MCF 10A (cell line): ENCODE results near the gene CYP4F12. TPM values are rescaled to one million over a fixed set of nuclear protein-coding genes. Genes with fewer than 3 reads are reported as not detected.

Experiments
- BruUV-seq: library from RNA; stranded (reverse); fragments of 400-500 nt; replicated peaks from 2 replicates; lab custom pipeline; 2021; lab: Mats Ljungman, UMichigan
- CTCF ChIA-PET: fragments of 300-600 bp; sonication (Branson Sonifier 250); formaldehyde crosslinking; extraction: SDS; loops from one replicate; lab custom pipeline; 2021; ENCODE audit warnings: antibody characterized with exemption, inconsistent platforms; lab: Yijun Ruan, JAX
- POLR2A ChIA-PET: fragments of 300-600, 350-650 bp; sonication (Branson Sonifier 250); formaldehyde crosslinking; extraction: SDS; loops from one replicate; lab custom pipeline; 2020; ENCODE audit warnings: antibody characterized with exemption, inconsistent platforms; lab: Yijun Ruan, JAX
- DNase-seq: peaks from one replicate; pipeline ENCODE4 v3.0.0-alpha.2; 2018; ENCODE audit not compliant: unreplicated experiment
- H3K27ac Mint-ChIP-seq: one replicate; pipeline ENCODE4 v1.8.0; 2022; ENCODE audit warnings: mild to moderate bottlenecking, low read depth, mixed read lengths; ENCODE audit not compliant: unreplicated experiment
- H3K27me3 Mint-ChIP-seq: one replicate; pipeline ENCODE4 v1.8.0; 2022; ENCODE audit warnings: mixed read lengths; ENCODE audit not compliant: insufficient read depth, unreplicated experiment
- H3K36me3 Mint-ChIP-seq: one replicate; pipeline ENCODE4 v1.8.0; 2022; ENCODE audit warnings: mild to moderate bottlenecking, moderate library complexity, mixed read lengths; ENCODE audit not compliant: insufficient read depth, unreplicated experiment
- H3K4me1 Mint-ChIP-seq: one replicate; pipeline ENCODE4 v1.8.0; 2022; ENCODE audit warnings: mixed read lengths; ENCODE audit not compliant: insufficient read depth, unreplicated experiment
- H3K4me3 Mint-ChIP-seq: one replicate; pipeline ENCODE4 v1.8.0; 2022; ENCODE audit warnings: mild to moderate bottlenecking, moderate library complexity, mixed read lengths; ENCODE audit not compliant: unreplicated experiment
- H3K9me3 Mint-ChIP-seq: one replicate; pipeline ENCODE4 v1.8.0; 2022; ENCODE audit warnings: mixed read lengths; ENCODE audit not compliant: unreplicated experiment
- intact Hi-C: fragments of 100-400 bp; cut with micrococcal nuclease; formaldehyde crosslinking; loops from 2 replicates; pipeline ENCODE4 v1.14.1; 2022
- total RNA-seq: library from RNA; stranded (reverse); gene quantifications from 2 replicates; pipeline ENCODE4 v1.2.3, GENCODE V29; 2022
- TF ChIP-seq, protein P1 (sequence below): fragments of 200-600 bp; IDR thresholded peaks from one replicate; pipeline ENCODE4 v1.8.0; 2022; ENCODE audit warnings: antibody characterized with exemption, mild to moderate bottlenecking; ENCODE audit not compliant: unreplicated experiment

The CYP4F12 gene
- total RNA-seq, 1 experiment from 2014 or later, result 0.56 TPM

DNA sequence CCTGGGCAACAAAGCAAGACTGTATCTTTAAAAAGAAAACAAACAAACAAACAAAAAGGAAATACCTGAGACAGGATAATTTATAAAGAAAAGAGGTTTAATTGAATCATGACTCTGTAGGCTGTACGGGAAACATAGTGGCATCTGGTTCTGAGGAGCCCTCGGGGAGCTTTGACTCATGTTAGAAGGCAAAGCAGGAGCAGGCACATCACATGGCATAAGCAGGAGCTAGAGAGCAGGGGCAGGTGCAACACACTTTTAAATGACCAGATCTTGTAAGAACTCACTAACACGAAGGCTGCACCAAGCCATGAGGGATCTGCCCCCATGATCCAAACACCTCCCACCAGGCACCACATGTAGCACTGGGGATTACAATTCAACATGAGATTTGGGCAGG is 41.8 kb downstream of the CYP4F12 start:
- H3K4me3 Mint-ChIP-seq, result no peak overlapping the region
- ChIA-PET POLR2A (interaction anchor here (0.6 kb wide), 1 partner anchor 12 kb away, joined by 3 read pairs; no protein-coding TSS in a partner anchor), CTCF (no interaction called here)
- H3K36me3 Mint-ChIP-seq, result no peaks in the 10 kb centered on the region
- peaks cover 20% of the 10 kb centered on the region for H3K9me3 Mint-ChIP-seq
- TF ChIP-seq, protein P1, sequence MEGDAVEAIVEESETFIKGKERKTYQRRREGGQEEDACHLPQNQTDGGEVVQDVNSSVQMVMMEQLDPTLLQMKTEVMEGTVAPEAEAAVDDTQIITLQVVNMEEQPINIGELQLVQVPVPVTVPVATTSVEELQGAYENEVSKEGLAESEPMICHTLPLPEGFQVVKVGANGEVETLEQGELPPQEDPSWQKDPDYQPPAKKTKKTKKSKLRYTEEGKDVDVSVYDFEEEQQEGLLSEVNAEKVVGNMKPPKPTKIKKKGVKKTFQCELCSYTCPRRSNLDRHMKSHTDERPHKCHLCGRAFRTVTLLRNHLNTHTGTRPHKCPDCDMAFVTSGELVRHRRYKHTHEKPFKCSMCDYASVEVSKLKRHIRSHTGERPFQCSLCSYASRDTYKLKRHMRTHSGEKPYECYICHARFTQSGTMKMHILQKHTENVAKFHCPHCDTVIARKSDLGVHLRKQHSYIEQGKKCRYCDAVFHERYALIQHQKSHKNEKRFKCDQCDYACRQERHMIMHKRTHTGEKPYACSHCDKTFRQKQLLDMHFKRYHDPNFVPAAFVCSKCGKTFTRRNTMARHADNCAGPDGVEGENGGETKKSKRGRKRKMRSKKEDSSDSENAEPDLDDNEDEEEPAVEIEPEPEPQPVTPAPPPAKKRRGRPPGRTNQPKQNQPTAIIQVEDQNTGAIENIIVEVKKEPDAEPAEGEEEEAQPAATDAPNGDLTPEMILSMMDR, result no peak
- H3K27me3 Mint-ChIP-seq, result no peaks in the 10 kb centered on the region
- intact Hi-C loops, result no loop called here
- BruUV-seq, result no TSS peak
- no peaks in the 10 kb centered on the region for H3K4me1 Mint-ChIP-seq
- DNase-seq, result no peak
- H3K27ac Mint-ChIP-seq, result no peak overlapping the region

DNA sequence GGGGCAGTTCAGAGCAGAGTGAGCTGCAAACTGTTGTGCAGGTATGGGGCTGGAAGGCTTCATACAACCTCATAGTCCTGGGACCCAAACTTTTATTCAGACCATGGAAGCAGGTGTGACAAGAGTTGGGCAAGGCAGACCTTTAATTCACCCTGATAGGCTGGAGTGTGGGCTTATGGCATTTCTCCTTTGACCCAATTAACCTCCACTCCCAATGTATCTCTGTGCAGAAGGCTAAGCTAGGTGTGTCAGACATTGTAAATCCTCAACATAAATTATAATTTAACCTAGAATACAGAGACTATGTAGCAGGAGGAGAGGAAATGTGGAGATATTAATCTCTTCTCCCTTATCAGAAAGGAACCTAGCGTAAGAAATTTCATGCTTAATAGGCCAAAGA is 42.8 kb downstream of the CYP4F12 start:
- Mint-ChIP-seq H3K4me1 (no peaks in the 10 kb centered on the region), H3K9me3 (peaks cover 17% of the 10 kb centered on the region), H3K27me3 (no peaks in the 10 kb centered on the region), H3K36me3 (no peaks in the 10 kb centered on the region), H3K27ac (no peak overlapping the region), H3K4me3 (no peak overlapping the region)
- POLR2A ChIA-PET, result no interaction called here
- no TSS peak for BruUV-seq
- TF ChIP-seq, protein P1, result no peak
- intact Hi-C loops, result no loop called here
- CTCF ChIA-PET, result interaction anchor here (0.6 kb wide), 2 partner anchors 154 to 286 kb away, joined by 3 read pairs; no protein-coding TSS in a partner anchor
- no peak for DNase-seq

DNA sequence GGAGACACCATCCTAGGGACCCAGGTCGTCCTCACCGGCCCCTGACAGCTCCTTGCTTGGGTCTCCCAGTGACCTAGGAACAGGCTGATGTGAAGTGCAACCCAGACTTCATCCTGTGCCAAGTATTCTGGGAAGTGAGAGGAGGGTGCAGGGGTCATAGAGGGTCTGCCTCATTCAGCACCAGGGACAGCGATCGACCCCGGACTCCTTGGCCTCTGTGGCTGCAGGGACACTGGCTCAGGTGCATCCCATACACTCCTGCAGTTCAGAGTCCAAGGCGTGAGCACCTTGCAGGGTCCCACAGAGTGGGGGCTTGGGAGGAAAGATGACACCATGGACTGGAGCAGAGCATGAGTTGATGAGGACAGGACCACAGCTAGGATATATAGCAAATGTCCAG is 44.9 kb downstream of the CYP4F12 start:
- peaks cover 17% of the 10 kb centered on the region for H3K9me3 Mint-ChIP-seq

DNA sequence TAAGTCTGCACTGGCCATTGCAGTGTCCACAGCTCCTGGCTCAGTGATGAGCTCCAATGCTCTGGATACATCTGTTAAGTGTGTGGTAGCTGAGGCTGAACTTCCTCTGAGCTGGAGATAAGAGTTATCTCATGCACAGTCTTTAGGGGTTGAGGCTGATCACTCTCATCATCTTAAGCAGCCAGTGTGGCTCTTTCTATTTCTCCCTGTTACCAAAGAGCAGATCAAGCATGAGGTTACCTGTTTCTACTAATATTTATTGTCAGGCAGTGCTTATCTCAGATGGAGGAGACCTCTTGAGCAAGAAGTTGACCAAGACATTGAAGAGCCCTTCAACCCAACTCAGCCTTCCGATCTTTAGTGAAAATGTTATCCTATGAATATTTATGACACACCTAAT is 48.4 kb downstream of the CYP4F12 start:
- intact Hi-C loops, result no loop called here
- Mint-ChIP-seq H3K4me1 (no peaks in the 10 kb centered on the region), H3K36me3 (no peaks in the 10 kb centered on the region), H3K9me3 (peaks cover 17% of the 10 kb centered on the region), H3K27me3 (no peaks in the 10 kb centered on the region), H3K4me3 (no peak overlapping the region), H3K27ac (no peak overlapping the region)
- TF ChIP-seq, protein P1, result no peak
- ChIA-PET CTCF (no interaction called here), POLR2A (no interaction called here)
- DNase-seq, result no peak
- no TSS peak for BruUV-seq

More for the DNA sequence above, 44.9 kb downstream of the CYP4F12 start:
- DNase-seq, result no peak
- no TSS peak for BruUV-seq
- H3K36me3 Mint-ChIP-seq, result no peaks in the 10 kb centered on the region
- no peak overlapping the region for H3K4me3 Mint-ChIP-seq
- TF ChIP-seq, protein P1, result no peak
- intact Hi-C loops, result no loop called here
- no peak overlapping the region for H3K27ac Mint-ChIP-seq
- ChIA-PET POLR2A (no interaction called here), CTCF (no interaction called here)
- H3K4me1 Mint-ChIP-seq, result no peaks in the 10 kb centered on the region
- H3K27me3 Mint-ChIP-seq, result no peaks in the 10 kb centered on the region
